Activated T-cell treated with anti-CD3 and anti-CD28 coated beads, Interleukin-2, amount 50 U/mL, for 24 hours (primary cell): Measurements from ENCODE around the gene P2RX3.
"Not testable (repeated sequence)": the region's sequence is repeated elsewhere in the genome, so short reads cannot be mapped to it uniquely, and the experiment has no call there.

Experiments used
- DNase-seq: peaks from one replicate; pipeline ENCODE4 v3.0.0-alpha.2; 2020
- H3K27ac Mint-ChIP-seq: 2 replicates; pipeline ENCODE4 v1.8.0; 2020; ENCODE audit warnings: mild to moderate bottlenecking, mixed read lengths
- H3K27me3 Mint-ChIP-seq: 2 replicates; pipeline ENCODE4 v1.8.0; 2020; ENCODE audit warnings: mixed read lengths
- H3K36me3 Mint-ChIP-seq: 2 replicates; pipeline ENCODE4 v1.8.0; 2020; ENCODE audit warnings: low read depth, mixed read lengths
- H3K4me1 Mint-ChIP-seq: 2 replicates; pipeline ENCODE4 v1.8.0; 2020; ENCODE audit warnings: low read depth, mixed read lengths
- H3K4me3 Mint-ChIP-seq: 2 replicates; pipeline ENCODE4 v1.8.0; 2020; ENCODE audit warnings: mild to moderate bottlenecking, moderate library complexity, mixed read lengths
- H3K9me3 Mint-ChIP-seq: 2 replicates; pipeline ENCODE4 v1.8.0; 2020; ENCODE audit warnings: mixed read lengths

Gene P2RX3

DNA sequence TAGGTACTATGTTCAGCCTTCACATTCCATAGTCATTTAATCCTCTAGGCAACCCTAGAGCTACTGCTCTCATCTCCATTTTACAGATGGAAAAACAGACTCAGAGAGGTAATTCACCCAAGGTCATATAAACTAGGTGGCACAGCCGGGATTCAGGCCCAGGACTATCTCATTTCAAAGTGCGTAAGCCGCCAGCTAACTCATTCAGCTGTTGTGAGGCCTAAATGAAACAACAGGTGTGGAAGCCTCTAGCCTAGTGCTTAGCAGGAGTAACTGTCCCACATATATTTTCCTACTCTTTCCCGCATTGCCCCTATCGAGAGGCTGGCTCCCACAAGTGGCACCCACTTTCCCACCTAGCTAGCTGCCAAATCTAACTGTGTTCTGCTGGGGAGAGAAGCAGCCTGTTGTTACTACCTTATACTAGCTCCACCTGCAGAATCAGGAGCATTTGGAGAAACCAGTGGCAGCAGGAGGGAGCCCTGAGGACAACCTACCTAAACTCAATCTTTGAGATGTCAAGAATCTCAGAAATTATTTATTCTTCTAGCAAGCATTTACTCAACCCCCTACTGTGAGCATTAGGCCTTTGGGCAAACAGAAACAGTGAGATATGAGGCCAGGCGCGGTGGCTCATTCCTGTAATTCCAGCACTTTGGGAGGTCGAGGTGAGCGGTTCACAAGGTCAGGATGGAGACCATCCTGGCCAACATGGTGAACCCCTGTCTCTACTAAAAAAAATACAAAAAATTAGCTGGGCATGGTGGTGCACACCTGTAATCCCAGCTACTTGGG lies 21.9 kb downstream of the P2RX3 start:
- no peak overlapping the region for H3K27ac Mint-ChIP-seq
- no peaks in the 10 kb centered on the region for H3K36me3 Mint-ChIP-seq
- H3K27me3 Mint-ChIP-seq, result peaks cover 9% of the 10 kb centered on the region
- no peak for DNase-seq
- H3K9me3 Mint-ChIP-seq, result no peaks in the 10 kb centered on the region
- H3K4me3 Mint-ChIP-seq, result no peak overlapping the region
- H3K4me1 Mint-ChIP-seq, result no peaks in the 10 kb centered on the region

DNA sequence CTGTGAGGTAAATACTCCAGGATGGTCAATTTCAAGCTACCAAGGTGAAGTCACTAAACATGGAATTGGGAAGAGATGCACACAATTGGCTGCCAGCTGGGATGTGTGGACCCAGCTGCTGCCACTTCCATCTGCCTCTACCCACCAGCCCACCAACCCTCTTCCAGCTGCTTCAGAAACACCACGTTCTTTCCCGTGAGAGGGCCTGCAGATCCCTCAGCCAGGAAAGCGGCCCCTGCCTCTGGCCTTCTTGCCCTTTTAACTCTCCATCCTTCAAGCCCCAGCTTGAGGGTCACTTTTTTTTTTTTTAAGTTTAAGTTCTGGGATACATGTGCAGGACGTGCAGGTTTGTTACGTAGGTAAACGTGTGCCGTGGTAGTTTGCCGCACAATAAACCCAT lies 22.8 kb downstream of the P2RX3 start:
- Mint-ChIP-seq H3K4me1 (no peaks in the 10 kb centered on the region), H3K27ac (no peak overlapping the region), H3K36me3 (no peaks in the 10 kb centered on the region), H3K9me3 (no peaks in the 10 kb centered on the region), H3K4me3 (no peak overlapping the region), H3K27me3 (peaks cover 9% of the 10 kb centered on the region)
- DNase-seq, result no peak

DNA sequence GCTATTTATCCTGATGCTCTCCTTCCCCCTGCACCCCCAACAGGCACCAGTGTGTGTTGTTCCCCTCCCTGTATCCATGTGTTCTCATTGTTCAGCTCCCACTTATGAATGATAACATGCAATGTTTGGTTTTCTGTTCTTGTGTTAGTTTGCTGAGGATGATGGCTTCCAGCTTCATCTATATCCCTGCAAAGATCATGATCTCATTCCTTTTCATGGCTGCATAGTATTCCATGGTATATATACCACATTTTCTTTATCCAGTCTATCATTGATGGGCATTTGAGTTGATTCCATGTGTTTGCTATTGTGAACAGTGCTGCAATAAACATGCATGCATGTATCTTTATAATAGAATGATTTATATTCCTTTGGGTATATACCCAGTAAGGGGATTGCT lies 23.3 kb downstream of the P2RX3 start:
- DNase-seq, H3K27me3 Mint-ChIP-seq, H3K36me3 Mint-ChIP-seq, H3K4me3 Mint-ChIP-seq, H3K4me1 Mint-ChIP-seq, H3K27ac Mint-ChIP-seq, H3K9me3 Mint-ChIP-seq: not testable (repeated sequence)

DNA sequence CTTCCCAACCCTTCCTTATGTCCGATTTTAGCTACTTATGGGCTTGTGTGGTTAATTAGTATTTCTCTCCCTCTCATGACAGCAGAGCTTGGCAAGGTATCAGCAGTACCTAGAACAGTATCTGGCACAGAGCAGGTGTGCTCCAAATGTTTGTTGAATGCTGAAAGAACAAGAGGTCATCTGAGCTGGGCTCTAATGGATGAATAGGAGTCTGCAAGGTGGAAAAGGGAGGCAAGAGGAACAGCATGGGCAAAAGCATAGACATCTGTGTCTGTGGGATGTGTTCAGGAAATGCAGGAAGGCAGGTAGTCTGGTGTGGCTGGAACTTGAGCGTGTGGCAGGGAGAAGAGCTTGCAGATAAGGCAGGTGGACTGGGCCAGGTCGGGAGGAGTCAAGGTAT lies 23.8 kb downstream of the P2RX3 start:
- no peaks in the 10 kb centered on the region for H3K4me1 Mint-ChIP-seq

DNA sequence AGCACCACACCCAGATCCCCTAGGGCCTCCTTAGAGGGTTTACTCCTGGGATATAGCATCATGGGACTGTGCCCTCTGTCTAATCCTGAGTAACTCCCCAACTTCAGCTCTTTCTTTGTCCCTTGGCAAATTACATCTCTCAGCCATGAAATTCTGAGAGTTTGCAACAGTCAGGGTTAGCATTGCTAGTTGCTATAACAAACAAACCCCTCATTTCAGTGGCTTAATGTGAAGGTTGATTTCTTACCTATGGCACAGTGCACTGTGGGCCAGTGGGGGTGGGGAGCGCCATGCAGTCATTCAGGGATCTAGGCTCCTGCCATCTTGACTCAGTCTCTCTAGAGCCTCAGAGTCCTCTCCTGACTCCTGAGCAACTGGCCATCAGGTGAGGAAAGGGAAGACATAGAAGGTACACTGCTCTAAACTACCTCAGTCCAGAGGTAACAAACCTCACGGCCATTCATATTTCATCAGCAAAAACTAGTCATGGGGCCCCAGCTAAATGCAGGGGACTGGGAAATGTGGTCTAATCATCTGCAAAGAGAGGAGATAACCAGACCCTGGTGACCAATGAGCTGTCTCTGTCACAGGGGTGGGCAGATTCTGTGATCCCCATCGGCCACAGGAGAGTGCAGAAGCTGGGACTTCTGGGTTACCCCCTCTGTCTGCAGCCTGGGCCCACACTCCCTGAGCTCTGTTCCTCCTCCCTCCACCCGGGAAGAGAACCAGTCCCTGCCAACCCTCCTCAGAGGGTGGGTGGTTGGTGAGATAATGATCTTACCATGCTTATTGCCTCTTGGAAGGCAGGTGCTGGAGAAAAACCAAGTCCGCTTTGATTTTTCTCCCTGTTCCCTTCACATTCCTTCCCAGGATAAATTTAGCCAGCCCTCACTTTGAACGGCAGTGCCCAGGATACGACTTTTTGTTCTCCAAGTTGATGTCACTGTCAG lies 25.3 kb downstream of the P2RX3 start:
- Mint-ChIP-seq H3K27me3 (peaks cover 5% of the 10 kb centered on the region), H3K4me3 (no peak overlapping the region), H3K9me3 (no peaks in the 10 kb centered on the region), H3K36me3 (no peaks in the 10 kb centered on the region), H3K27ac (no peak overlapping the region), H3K4me1 (no peaks in the 10 kb centered on the region)
- no peak for DNase-seq

More for the DNA sequence above, 23.8 kb downstream of the P2RX3 start:
- Mint-ChIP-seq H3K27me3 (peaks cover 5% of the 10 kb centered on the region), H3K9me3 (no peaks in the 10 kb centered on the region), H3K27ac (no peak overlapping the region), H3K4me3 (no peak overlapping the region), H3K36me3 (no peaks in the 10 kb centered on the region)
- no peak for DNase-seq

DNA sequence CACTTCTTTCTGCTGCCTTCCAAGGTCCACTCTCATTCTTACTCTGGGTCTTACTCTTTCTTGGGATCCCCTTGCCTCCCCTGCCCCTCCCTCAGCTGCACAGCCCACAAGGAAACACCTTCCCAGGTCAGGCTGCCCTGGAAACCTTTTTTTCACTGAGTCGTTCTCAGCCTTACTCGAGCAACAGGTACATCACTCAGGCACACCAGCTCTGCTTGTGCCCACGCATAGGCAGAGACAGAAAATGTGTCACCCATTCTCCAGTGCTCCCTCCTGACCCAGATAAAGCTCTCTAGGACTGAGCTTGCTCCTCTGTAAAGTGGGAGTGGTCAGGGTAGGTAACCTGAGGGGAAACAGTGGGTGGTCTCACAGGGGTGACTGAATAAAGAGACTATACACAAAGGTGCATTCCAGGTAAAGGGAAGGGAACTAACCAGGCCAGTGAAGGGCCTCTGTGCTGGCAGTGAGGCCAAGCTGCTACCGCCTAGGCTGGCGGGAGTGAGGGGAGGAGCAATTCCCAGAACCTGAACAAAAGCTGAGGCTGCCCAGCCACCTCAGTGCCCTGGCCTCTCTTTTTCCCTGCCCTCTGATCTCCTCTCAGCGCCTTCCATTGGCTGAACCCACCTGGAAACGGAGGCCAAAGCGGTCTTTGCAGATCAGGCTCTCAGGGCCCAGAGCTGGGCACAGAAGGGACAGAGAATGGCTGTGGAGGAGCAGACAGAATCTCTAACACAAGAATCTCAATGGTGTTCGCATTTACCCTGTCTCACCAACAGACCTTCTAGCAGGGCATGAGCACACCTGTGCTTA lies 26.9 kb downstream of the P2RX3 start:
- peaks cover 5% of the 10 kb centered on the region for H3K27me3 Mint-ChIP-seq
- H3K9me3 Mint-ChIP-seq, result no peaks in the 10 kb centered on the region
- H3K36me3 Mint-ChIP-seq, result no peaks in the 10 kb centered on the region
- no peak overlapping the region for H3K4me3 Mint-ChIP-seq
- no peak for DNase-seq
- no peaks in the 10 kb centered on the region for H3K4me1 Mint-ChIP-seq
- no peak overlapping the region for H3K27ac Mint-ChIP-seq

DNA sequence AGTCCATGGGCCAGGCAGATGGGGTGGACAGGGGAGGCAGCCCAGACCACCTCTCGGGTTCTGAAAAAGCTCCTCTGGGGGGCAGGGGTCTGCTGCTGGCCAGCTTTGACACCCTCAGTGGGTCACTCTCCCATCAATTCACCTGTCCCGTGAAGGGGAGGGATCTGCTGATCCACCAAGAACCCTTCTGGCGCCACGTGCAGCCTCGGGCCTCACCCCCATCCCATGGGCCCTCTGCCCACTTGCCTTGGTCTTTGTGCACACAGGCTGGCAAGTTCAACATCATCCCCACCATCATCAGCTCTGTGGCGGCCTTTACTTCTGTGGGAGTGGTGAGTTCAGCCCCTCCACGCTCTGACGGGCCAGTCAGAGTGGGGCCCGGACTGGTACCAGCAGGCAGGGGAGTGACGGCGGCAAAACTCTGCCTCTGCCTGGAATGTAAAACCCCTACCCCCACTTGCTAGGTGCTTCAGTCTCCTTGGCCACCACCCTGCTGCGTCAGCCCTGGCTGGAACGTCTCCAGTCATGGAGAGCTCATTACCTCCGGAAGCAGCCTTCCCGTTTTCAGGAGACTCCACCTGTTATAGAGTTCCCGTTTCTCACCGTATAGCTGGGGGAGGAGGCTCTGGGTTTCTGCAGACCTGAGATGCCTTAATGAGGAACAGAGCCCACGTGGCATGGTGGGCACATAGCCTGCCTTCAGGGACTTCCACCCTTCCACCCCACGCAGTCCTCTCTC lies 30.1 kb downstream of the P2RX3 start:
- H3K27me3 Mint-ChIP-seq, result peaks cover 3% of the 10 kb centered on the region
- H3K9me3 Mint-ChIP-seq, result no peaks in the 10 kb centered on the region
- DNase-seq, result no peak
- no peaks in the 10 kb centered on the region for H3K36me3 Mint-ChIP-seq
- H3K27ac Mint-ChIP-seq, result no peak overlapping the region
- no peak overlapping the region for H3K4me3 Mint-ChIP-seq
- no peaks in the 10 kb centered on the region for H3K4me1 Mint-ChIP-seq

DNA sequence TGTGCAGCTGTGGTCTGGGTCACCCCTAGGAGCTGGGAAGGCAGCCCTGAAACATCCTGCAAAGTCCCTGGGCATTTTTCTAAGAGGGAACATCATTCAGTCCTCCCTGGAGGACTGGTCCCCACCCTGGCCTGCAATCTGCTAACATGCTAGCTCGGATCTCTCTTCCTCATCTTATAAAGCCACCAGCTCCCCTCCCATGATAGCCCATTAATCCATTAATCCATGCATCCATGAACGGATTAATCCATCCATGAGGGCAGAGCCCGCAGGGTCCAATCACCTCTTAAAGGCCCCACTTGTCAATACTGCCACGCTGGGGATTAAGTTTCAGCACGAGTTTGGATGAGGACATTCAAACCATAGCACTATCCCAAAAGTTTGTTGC lies 30.7 kb downstream of the P2RX3 start:
- H3K9me3 Mint-ChIP-seq, result no peaks in the 10 kb centered on the region
- no peaks in the 10 kb centered on the region for H3K4me1 Mint-ChIP-seq
- H3K4me3 Mint-ChIP-seq, result no peak overlapping the region
- no peaks in the 10 kb centered on the region for H3K27me3 Mint-ChIP-seq
- no peaks in the 10 kb centered on the region for H3K36me3 Mint-ChIP-seq
- DNase-seq, result no peak
- no peak overlapping the region for H3K27ac Mint-ChIP-seq

DNA sequence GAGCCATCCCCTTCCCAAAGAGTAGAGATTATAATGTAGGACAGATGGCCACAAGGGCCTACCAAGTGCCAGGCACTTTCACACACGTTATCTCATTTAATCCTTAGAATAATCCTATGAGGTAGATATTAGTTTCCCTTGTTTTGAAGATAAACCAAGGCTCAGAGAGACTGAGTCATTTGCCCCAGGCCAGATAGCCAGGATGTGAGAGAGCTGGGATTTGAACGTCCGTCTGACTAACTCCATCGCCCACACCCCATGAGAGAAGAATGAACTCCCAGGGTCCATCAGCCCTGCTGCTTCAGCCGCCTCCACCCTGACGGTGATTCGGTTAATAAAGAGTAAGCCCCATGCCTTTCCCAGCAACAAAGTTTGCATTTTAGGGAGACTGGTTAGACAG lies 32.1 kb downstream of the P2RX3 start:
- Mint-ChIP-seq H3K4me1 (no peaks in the 10 kb centered on the region), H3K27ac (no peak overlapping the region)

DNA sequence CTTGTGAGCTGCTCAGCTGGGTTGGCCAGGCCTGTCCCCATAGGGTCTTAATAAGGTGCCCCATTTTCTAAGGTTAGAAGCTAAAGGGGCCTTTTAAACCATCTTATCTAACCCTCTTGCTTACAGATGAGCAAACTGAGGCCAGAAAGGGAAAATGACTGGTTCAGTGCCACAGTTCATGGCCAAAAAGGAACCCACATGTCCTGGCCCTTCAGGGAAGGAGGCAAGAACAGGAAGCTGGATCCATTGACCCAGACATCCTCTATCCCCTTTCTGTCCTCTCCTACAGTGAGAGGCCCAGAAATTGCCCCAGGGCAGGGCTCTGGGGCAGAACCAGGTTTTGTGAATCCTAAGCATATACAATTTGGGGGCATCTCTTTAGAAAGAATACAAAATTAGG lies 32.8 kb downstream of the P2RX3 start:
- Mint-ChIP-seq H3K9me3 (no peaks in the 10 kb centered on the region), H3K27ac (no peak overlapping the region), H3K36me3 (no peaks in the 10 kb centered on the region), H3K4me1 (no peaks in the 10 kb centered on the region), H3K4me3 (no peak overlapping the region), H3K27me3 (no peaks in the 10 kb centered on the region)
- no peak for DNase-seq

More for the DNA sequence above, 32.1 kb downstream of the P2RX3 start:
- no peak for DNase-seq
- Mint-ChIP-seq H3K4me3 (no peak overlapping the region), H3K27me3 (no peaks in the 10 kb centered on the region), H3K36me3 (no peaks in the 10 kb centered on the region), H3K9me3 (no peaks in the 10 kb centered on the region)

DNA sequence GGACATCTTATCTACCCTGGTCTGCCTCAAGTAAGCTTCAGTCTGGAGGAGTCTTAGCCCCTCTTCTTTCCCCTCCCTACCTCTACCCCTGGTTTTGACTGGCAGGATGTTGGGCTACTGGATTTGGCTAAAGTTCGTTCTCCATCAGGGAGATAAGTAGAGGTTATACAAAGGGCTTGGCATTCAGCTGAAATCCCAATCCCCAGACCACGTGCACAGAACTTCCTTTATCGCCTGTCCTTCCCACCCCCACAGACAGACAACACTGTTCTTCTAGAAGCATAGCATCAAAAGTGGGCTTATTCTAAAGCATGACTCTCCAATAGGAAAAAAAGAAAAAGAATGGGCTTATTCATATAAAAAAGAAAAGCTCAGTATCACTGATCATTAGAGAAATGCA lies 35.0 kb downstream of the P2RX3 start:
- H3K27me3 Mint-ChIP-seq, result peaks cover 12% of the 10 kb centered on the region
- H3K27ac Mint-ChIP-seq, result no peak overlapping the region
- H3K9me3 Mint-ChIP-seq, result no peaks in the 10 kb centered on the region
- H3K36me3 Mint-ChIP-seq, result no peaks in the 10 kb centered on the region
- no peak overlapping the region for H3K4me3 Mint-ChIP-seq
- DNase-seq, result no peak
- H3K4me1 Mint-ChIP-seq, result no peaks in the 10 kb centered on the region

DNA sequence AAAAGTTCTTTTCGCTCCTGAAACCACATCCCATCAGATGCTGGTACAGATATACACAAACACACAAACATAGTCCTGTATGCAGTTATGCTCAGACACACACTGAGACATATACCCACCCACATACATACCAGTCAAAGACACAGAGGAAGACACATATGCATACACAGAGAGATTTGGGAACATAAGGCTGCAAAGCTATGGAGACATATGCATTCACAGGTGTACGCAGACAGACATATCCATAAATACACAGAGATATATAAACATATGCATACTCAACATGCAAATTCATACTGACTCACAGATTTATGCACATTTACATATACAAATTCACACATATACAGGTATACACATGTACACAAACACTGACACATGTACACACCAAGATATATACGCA lies 36.8 kb downstream of the P2RX3 start:
- no peaks in the 10 kb centered on the region for H3K4me1 Mint-ChIP-seq
- no peaks in the 10 kb centered on the region for H3K9me3 Mint-ChIP-seq
- peaks cover 25% of the 10 kb centered on the region for H3K27me3 Mint-ChIP-seq
- H3K27ac Mint-ChIP-seq, result no peak overlapping the region
- H3K4me3 Mint-ChIP-seq, result no peak overlapping the region
- H3K36me3 Mint-ChIP-seq, result no peaks in the 10 kb centered on the region
- no peak for DNase-seq

DNA sequence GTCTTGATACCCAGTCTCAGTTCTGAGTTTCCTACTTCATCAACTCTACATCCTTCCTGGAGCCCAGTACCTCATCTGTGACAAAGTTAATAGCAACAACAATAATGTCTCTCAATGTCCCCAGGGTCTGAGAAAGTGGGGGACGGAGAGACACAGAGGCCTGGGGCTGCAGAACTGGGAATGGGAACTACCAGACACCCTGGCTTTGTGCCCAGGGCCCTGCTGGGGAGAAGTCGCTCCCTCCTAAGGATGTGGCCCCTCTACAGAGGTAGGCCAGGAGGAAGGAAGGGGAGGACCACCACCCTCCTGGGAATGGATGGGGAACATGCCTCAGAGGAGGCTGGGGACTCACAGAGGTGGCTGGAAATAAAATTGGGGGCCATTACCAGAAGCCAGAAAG lies 37.3 kb downstream of the P2RX3 start:
- H3K27ac Mint-ChIP-seq, result no peak overlapping the region
- no peaks in the 10 kb centered on the region for H3K4me1 Mint-ChIP-seq
- H3K4me3 Mint-ChIP-seq, result no peak overlapping the region

More for the DNA sequence above, 37.3 kb downstream of the P2RX3 start:
- H3K36me3 Mint-ChIP-seq, result no peaks in the 10 kb centered on the region
- H3K9me3 Mint-ChIP-seq, result no peaks in the 10 kb centered on the region
- DNase-seq, result no peak
- peaks cover 28% of the 10 kb centered on the region for H3K27me3 Mint-ChIP-seq
